GM23248 (cell line): Measurements from ENCODE around the gene DNAH8.
"Not testable (repeated sequence)": the region's sequence is repeated elsewhere in the genome, so short reads cannot be mapped to it uniquely, and the experiment has no call there.

Source experiments
- EZH2 ChIP-seq: fragments of 200-600 bp; sonication (generic); IDR thresholded peaks from 2 replicates; pipeline ENCODE4 v1.6.1; 2018; ENCODE audit warnings: antibody characterized with exemption, mild to moderate bottlenecking; ENCODE audit not compliant: insufficient read depth, poor library complexity, severe bottlenecking
- EZH2phosphoT487 ChIP-seq: fragments of 200-600 bp; sonication (generic); IDR thresholded peaks from 2 replicates; pipeline ENCODE4 v1.6.1; 2018; ENCODE audit warnings: antibody characterized with exemption, moderate library complexity, mild to moderate bottlenecking, low read depth; ENCODE audit not compliant: insufficient read depth

DNA sequence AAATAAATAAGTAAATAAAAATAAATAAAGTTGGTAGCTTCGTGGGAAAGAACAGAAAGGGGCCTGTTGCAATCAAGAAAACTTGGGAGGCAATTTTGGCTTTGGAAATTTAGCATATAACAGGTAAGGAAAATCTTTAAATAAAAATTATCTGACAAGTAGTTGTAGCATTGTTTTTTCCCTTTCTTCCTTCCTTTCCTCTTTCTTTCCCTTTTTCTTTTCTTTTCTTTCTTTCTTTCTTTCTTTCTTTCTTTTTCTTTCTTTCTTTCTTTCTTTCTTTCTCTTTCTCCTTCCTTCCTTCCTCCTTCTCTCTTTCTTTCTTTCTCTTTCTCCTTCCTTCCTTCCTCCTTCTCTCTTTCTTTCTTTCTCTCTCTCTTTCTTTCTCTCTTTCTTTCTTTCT, 158.7 kb downstream of the DNAH8 start:
- TF ChIP-seq EZH2phosphoT487, EZH2: not testable (repeated sequence)
